Activated B cell treated with CpG ODN at 0.5 μM for 24 hours (primary cell): Measurements from ENCODE around the gene KRT83. TPM values are rescaled to one million over a fixed set of nuclear protein-coding genes. Genes with fewer than 3 reads are reported as not detected.

Experiments
- ATAC-seq: fragments of 200-7000 bp; cut with Tn5 transposase; one replicate; pipeline ENCODE4 v1.10.0; 2021; ENCODE audit warnings: low read depth, mild to moderate bottlenecking, moderate library complexity
- CTCF ChIA-PET: fragments of 350-600 bp; sonication (Branson Sonifier 250); formaldehyde crosslinking; loops from one replicate; lab custom pipeline; 2021; ENCODE audit warnings: antibody characterized with exemption; lab: Charles Lee
- POLR2A ChIA-PET: fragments of 350-600 bp; sonication (Branson Sonifier 250); formaldehyde crosslinking; loops from one replicate; lab custom pipeline; 2021; ENCODE audit warnings: antibody characterized with exemption; lab: Charles Lee
- DNase-seq: peaks from one replicate; pipeline ENCODE4 v3.0.0; 2022
- H3K27ac Mint-ChIP-seq: one replicate; pipeline ENCODE4 v1.8.0; 2020; ENCODE audit warnings: mixed read lengths
- H3K27me3 Mint-ChIP-seq: one replicate; pipeline ENCODE4 v1.8.0; 2021; ENCODE audit warnings: mixed read lengths
- H3K36me3 Mint-ChIP-seq: one replicate; pipeline ENCODE4 v1.8.0; 2021; ENCODE audit warnings: low read depth, mixed read lengths
- H3K4me1 Mint-ChIP-seq: one replicate; pipeline ENCODE4 v1.8.0; 2021; ENCODE audit warnings: mixed read lengths
- H3K4me3 Mint-ChIP-seq: one replicate; pipeline ENCODE4 v1.8.0; 2020; ENCODE audit warnings: mild to moderate bottlenecking, mixed read lengths
- H3K9me3 Mint-ChIP-seq: one replicate; pipeline ENCODE4 v1.8.0; 2020; ENCODE audit warnings: mixed read lengths
- intact Hi-C: fragments of 100-400 bp; cut with micrococcal nuclease; formaldehyde crosslinking; loops from one replicate; pipeline ENCODE4 v1.15.1; 2024
- total RNA-seq: library from RNA; stranded (reverse); gene quantifications from 2 replicates; pipeline ENCODE4 v1.2.3, GENCODE V29; 2022
- TF ChIP-seq, protein P1 (sequence below): fragments of 200-600 bp; IDR thresholded peaks from one replicate; pipeline ENCODE4 v1.8.0; 2022; ENCODE audit warnings: antibody characterized with exemption, mild to moderate bottlenecking

The KRT83 gene
- total RNA-seq, 1 donor from 2014 or later, result not detected

DNA sequence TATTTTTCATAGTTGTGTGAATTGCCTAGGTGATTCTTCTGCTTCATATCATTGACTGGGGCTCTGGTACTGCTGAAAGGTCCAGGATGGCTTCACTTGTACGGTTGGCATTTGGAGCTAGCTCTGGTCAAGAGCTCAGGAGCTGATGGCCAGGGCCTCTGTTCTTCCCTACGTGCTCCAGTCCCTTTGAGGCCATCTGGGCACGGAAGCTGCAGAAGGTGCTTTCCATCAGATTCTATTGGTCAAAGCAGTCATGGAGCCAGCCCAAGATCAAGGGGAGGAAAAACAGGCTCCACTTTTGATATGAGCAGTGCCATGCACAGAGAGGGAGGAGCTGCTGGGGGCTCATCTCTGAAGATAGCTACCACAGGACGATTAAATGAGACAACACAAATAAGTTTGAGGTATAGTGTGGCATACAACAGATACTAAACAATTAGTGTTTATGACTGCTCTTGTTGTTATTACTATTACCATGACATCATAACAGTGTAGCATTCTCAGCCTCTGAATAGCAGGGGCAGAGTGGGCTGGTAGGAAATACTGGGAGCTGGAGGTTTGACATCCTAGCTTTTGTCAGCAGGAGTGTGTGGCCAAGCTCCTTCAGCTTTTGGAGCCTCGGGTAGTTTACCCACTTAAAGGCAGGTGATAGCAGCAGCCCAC lies 10.4 kb downstream of the KRT83 start:
- Mint-ChIP-seq H3K27me3 (peaks cover 52% of the 10 kb centered on the region), H3K9me3 (no peaks in the 10 kb centered on the region), H3K27ac (no peak overlapping the region), H3K4me3 (no peak overlapping the region), H3K36me3 (no peaks in the 10 kb centered on the region), H3K4me1 (peaks cover 2% of the 10 kb centered on the region)
- ATAC-seq (no peak), DNase-seq (no peak)
- intact Hi-C loops, result no loop called here
- TF ChIP-seq, protein P1, sequence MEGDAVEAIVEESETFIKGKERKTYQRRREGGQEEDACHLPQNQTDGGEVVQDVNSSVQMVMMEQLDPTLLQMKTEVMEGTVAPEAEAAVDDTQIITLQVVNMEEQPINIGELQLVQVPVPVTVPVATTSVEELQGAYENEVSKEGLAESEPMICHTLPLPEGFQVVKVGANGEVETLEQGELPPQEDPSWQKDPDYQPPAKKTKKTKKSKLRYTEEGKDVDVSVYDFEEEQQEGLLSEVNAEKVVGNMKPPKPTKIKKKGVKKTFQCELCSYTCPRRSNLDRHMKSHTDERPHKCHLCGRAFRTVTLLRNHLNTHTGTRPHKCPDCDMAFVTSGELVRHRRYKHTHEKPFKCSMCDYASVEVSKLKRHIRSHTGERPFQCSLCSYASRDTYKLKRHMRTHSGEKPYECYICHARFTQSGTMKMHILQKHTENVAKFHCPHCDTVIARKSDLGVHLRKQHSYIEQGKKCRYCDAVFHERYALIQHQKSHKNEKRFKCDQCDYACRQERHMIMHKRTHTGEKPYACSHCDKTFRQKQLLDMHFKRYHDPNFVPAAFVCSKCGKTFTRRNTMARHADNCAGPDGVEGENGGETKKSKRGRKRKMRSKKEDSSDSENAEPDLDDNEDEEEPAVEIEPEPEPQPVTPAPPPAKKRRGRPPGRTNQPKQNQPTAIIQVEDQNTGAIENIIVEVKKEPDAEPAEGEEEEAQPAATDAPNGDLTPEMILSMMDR, result no peak
- ChIA-PET CTCF (interaction anchor here (1.3 to 1.4 kb wide), 2 partner anchors 17 to 145 kb away, joined by 3 to 4 read pairs; no protein-coding TSS in a partner anchor), POLR2A (no interaction called here)

DNA sequence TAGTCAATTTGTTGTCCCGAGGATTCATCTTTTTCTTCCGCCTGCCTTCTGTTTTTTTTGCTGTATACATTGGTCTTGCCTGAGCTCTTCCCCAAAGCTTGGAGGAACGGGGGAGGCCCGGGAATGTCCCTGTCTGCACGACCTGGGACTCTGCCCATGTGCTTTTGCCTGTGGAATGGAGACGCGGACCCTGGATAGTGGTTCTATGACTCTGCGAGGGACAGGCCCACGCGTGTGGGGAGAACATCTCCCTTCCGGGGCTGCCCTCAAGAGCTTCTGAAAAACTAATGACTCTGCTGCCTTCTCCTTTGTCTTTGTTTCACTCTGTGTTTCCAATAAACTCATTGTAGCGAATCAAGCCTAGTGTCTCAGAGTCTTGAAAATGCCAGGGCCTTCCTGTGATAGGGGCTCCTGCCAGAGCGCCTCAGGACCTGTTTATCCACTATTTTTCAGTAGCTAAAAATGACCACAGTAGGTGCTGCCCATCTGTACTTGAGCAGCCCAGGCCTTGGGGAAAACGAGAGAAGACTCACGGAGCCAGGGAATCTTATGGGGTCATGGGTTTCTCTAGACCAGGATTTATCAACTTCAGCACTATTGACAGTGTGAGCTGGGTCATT lies 12.3 kb downstream of the KRT83 start:
- Mint-ChIP-seq H3K36me3 (no peaks in the 10 kb centered on the region), H3K4me1 (peaks cover 4% of the 10 kb centered on the region), H3K27me3 (peaks cover 53% of the 10 kb centered on the region), H3K9me3 (no peaks in the 10 kb centered on the region), H3K27ac (no peak overlapping the region), H3K4me3 (no peak overlapping the region)
- intact Hi-C loops, result no loop called here
- TF ChIP-seq, protein P1, result no peak
- no peak for ATAC-seq
- POLR2A ChIA-PET, result no interaction called here
- no peak for DNase-seq
- CTCF ChIA-PET, result no interaction called here

DNA sequence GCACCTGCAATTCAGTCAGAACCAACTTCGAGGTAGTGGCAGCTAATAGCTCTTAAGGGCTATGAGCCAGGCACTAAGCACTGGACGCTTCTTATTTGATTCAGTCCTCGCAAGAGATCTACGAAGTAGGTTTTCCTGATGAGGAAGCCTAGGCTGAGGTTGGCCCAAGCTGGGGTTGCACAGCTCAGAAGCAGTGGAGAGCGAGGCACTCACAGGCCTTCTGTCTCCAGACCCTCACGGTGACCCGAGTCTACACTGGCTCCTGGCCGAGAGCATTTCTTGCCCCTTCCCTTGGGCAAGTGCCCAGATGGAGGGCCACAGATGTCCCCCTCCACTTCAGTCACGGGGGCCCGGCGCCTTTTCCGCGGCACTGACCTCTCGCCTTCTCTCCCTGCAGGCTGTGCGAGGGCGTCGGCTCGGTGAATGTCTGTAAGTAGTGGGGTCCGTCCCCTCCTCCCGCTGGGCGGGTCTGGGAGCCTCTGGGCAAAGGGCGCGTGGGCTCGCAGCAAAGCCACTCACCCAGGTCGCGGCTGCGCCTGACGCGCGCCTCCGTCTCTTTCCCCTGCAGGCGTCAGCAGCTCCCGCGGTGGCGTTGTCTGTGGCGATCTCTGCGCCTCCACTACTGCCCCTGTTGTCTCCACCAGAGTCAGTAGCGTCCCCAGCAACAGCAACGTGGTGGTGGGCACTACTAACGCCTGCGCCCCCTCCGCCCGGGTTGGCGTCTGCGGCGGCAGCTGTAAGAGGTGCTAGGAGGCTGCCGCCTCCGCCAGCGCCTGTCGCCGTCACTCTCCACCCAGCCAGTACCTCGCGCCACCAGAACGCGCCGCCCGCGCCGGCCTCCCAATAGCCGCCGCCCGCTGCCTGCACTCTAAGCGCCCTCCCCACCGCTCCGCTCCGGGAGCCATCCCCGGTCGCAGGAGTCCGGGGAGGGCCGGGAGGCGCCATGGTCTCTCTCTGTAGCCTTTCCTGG lies 13.1 kb downstream of the KRT83 start:
- ChIA-PET POLR2A (no interaction called here), CTCF (no interaction called here)
- Mint-ChIP-seq H3K27me3 (peaks cover 52% of the 10 kb centered on the region), H3K4me3 (no peak overlapping the region), H3K4me1 (peaks cover 4% of the 10 kb centered on the region), H3K36me3 (no peaks in the 10 kb centered on the region), H3K27ac (no peak overlapping the region), H3K9me3 (no peaks in the 10 kb centered on the region)
- no peak for DNase-seq
- ATAC-seq, result no peak
- TF ChIP-seq, protein P1, result no peak
- intact Hi-C loops, result no loop called here

DNA sequence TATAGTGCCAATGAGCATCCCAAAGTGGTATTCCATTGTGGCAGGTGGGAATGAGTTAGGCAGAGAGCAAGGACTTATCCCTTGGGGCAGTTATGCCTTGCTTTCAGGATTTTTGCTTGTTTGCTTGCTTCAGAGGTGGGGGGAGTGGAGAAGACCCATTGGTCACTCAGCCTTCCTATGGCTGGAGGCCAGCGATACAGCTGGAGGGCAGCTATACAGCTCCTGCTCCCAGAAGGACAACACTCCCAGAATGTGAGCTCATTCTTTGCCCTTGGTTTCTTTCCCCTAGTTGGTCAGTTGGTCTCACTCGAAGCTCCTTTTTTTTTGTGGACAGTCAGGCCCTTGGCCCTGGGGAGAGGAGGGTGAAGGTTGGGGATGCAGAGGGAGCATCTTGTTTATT lies 14.5 kb downstream of the KRT83 start:
- no peak overlapping the region for H3K4me3 Mint-ChIP-seq
- peaks cover 4% of the 10 kb centered on the region for H3K4me1 Mint-ChIP-seq
- DNase-seq, result no peak
- intact Hi-C loops, result no loop called here
- ChIA-PET POLR2A (no interaction called here), CTCF (no interaction called here)
- TF ChIP-seq, protein P1, result no peak
- peaks cover 42% of the 10 kb centered on the region for H3K27me3 Mint-ChIP-seq
- ATAC-seq, result no peak
- no peaks in the 10 kb centered on the region for H3K9me3 Mint-ChIP-seq
- H3K27ac Mint-ChIP-seq, result no peak overlapping the region
- H3K36me3 Mint-ChIP-seq, result no peaks in the 10 kb centered on the region
